ENCODE results near the gene PPBP.

GRCh38 chr4:74018771-74019170 lies 30.8 kb upstream of the PPBP start:
- TF ChIP-seq CTCF (IDR thresholded peaks at IDR 0.05) (no peak), POLR2A (IDR thresholded peaks at IDR 0.05) (no peak)

Data from body of pancreas (tissue), 4 donors.